Keratinocyte (primary cell): Measurements from ENCODE around the gene NOX4. TPM values are rescaled to one million over a fixed set of nuclear protein-coding genes. Genes with fewer than 3 reads are reported as not detected.
"Not testable (repeated sequence)": the region's sequence is repeated elsewhere in the genome, so short reads cannot be mapped to it uniquely, and the experiment has no call there.

Experiments used
- DNase-seq: peaks from one replicate; pipeline ENCODE4 v3.0.0-alpha.2; 2011; ENCODE audit warnings: low read depth, missing footprints, low spot score
- FAIRE-seq: peaks from 2 replicates; lab custom pipeline; 2011; peaks lifted over from hg19 to GRCh38; lab: Jason Lieb, UNC
- H2AFZ ChIP-seq: 2 replicates; pipeline ENCODE4 v1.6.0; 2012; ENCODE audit warnings: low read length, control low read depth, inconsistent platforms; ENCODE audit not compliant: control insufficient read depth
- H3K27ac ChIP-seq: 2 replicates; pipeline ENCODE4 v1.5.1; 2011; ENCODE audit warnings: low read length; ENCODE audit not compliant: control insufficient read depth, insufficient read depth
- H3K27me3 ChIP-seq: 3 replicates; pipeline ENCODE4 v1.6.0; 2011; ENCODE audit warnings: low read length; ENCODE audit not compliant: control insufficient read depth, insufficient read depth; ENCODE audit errors: extremely low read depth
- H3K36me3 ChIP-seq, 2 experiments: 2 replicates in 1 of 2; 3 replicates in 1 of 2; pipeline ENCODE4 v1.5.1; 2011; ENCODE audit warnings: low read length in 2 of 2, mild to moderate bottlenecking in 1 of 2; ENCODE audit not compliant: control insufficient read depth in 2 of 2, insufficient read depth in 2 of 2; ENCODE audit errors: extremely low read depth in 1 of 2
- H3K4me1 ChIP-seq: 3 replicates; pipeline ENCODE4 v1.5.1; 2011; ENCODE audit warnings: low read length; ENCODE audit not compliant: control insufficient read depth, insufficient read depth; ENCODE audit errors: extremely low read depth
- H3K4me2 ChIP-seq: 3 replicates; pipeline ENCODE4 v1.6.0; 2011; ENCODE audit warnings: low read depth, low read length; ENCODE audit not compliant: control insufficient read depth, insufficient read depth; ENCODE audit errors: extremely low read depth
- H3K4me3 ChIP-seq, 3 experiments: fragments of 200-600 bp in 1 of 3; sonication (generic) in 1 of 3; 2 replicates in 2 of 3; 3 replicates in 1 of 3; pipeline ENCODE4 v1.5.1; 2011 to 2016; ENCODE audit warnings: low read length in 3 of 3, mild to moderate bottlenecking in 3 of 3, control low read depth in 2 of 3, inconsistent platforms in 1 of 3, low read depth in 1 of 3, mixed read lengths in 1 of 3, mixed run types in 1 of 3, moderate library complexity in 1 of 3; ENCODE audit not compliant: control insufficient read depth in 2 of 3, insufficient read depth in 2 of 3; ENCODE audit errors: extremely low read depth in 1 of 3
- H3K79me2 ChIP-seq: 2 replicates; pipeline ENCODE4 v1.6.0; 2012; ENCODE audit warnings: low read length; ENCODE audit not compliant: control insufficient read depth, insufficient read depth
- H3K9ac ChIP-seq: 3 replicates; pipeline ENCODE4 v1.6.0; 2011; ENCODE audit warnings: low read length; ENCODE audit not compliant: control insufficient read depth, insufficient read depth; ENCODE audit errors: extremely low read depth
- H3K9me1 ChIP-seq: 3 replicates; pipeline ENCODE4 v1.6.0; 2011; ENCODE audit warnings: low read length; ENCODE audit not compliant: control insufficient read depth, insufficient read depth; ENCODE audit errors: extremely low read depth
- H3K9me3 ChIP-seq: 2 replicates; pipeline ENCODE4 v1.5.1; 2012; ENCODE audit warnings: low read depth, low read length; ENCODE audit not compliant: control insufficient read depth
- H4K20me1 ChIP-seq: 3 replicates; pipeline ENCODE4 v1.6.0; 2011; ENCODE audit warnings: low read length; ENCODE audit not compliant: control insufficient read depth, insufficient read depth; ENCODE audit errors: extremely low read depth
- EZH2 ChIP-seq: IDR thresholded peaks from one replicate; pipeline ENCODE4 v1.6.1; 2012; ENCODE audit warnings: inconsistent platforms, mild to moderate bottlenecking, low read length, moderate library complexity
- dilution Hi-C: fragments of 300-500 bp; cut with MboI; formaldehyde crosslinking; loops from one replicate; pipeline ENCODE4 v1.7.0; 2020; ENCODE audit warnings: low sequenced_read_pairs; ENCODE audit not compliant: extremely low pct_ligation_motif_present
- polyA plus RNA-seq, 5 experiments: library from polyadenylated mRNA; depleted of rRNA in 3 of 5; stranded (reverse) in 3 of 5; stranded (forward) in 1 of 5; unstranded in 1 of 5; fragments of >200 nt; gene quantifications; 1 replicate in 1 of 5; 2 replicates in 3 of 5; 3 replicates in 1 of 5; pipeline versions ENCODE4 v1.2.1 to v1.2.3, GENCODE V29; 2011 to 2012; ENCODE audit warnings: missing spikeins in 2 of 5, low read depth in 1 of 5, low replicate concordance in 1 of 5

The NOX4 gene
- polyA plus RNA-seq, 1 donor (not counting 4 experiments of a cell fraction or from before 2014, with no cell fraction given) = not detected

GRCh38 chr11:89293965-89294679, 197.1 kb downstream of the NOX4 start:
- Histone ChIP-seq H3K36me3 (no peaks in the 10 kb centered on the region), H3K9me3 (no peaks in the 10 kb centered on the region), H3K9me1 (no peaks in the 10 kb centered on the region), H3K27me3 (no peaks in the 10 kb centered on the region), H4K20me1 (no peaks in the 10 kb centered on the region), H3K27ac (no peak overlapping the region), H2AFZ (peak overlapping the region; percentile 37), H3K9ac (no peak overlapping the region), H3K4me1 (no peaks in the 10 kb centered on the region), H3K4me3 (peak overlapping the region in 1 of 3 experiments; percentile 20), H3K79me2 (no peaks in the 10 kb centered on the region), H3K4me2 (peak overlapping the region; percentile 37)
- dilution Hi-C loops = no loop called here
- no peak for DNase-seq
- no peak for TF ChIP-seq EZH2
- no peak for FAIRE-seq

DNA sequence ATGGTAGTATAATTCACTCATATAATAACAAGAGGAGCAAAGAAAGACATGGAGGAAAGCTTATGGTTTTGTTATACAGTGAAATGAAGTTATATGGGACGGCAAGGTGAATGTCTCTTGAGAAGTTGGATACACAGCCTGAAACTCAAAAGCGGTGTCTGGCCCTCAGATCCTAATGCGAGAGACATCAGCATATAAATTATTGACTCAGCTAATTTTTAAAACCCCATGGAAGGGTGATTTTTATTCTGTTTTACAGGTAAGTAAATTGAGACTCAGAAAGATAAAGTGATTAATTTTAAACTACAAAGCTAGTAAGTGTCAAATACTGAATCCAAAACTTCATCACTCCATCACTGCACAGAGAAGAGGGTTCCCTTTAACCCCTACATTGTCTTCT, 203.2 kb downstream of the NOX4 start:
- H3K4me1 ChIP-seq, dilution Hi-C loops, FAIRE-seq, H4K20me1 ChIP-seq, H3K9me3 ChIP-seq, H3K79me2 ChIP-seq, H3K4me2 ChIP-seq, H3K9me1 ChIP-seq, H3K9ac ChIP-seq, H2AFZ ChIP-seq, H3K4me3 ChIP-seq, DNase-seq, H3K27ac ChIP-seq, H3K27me3 ChIP-seq, H3K36me3 ChIP-seq: not testable (repeated sequence)

DNA sequence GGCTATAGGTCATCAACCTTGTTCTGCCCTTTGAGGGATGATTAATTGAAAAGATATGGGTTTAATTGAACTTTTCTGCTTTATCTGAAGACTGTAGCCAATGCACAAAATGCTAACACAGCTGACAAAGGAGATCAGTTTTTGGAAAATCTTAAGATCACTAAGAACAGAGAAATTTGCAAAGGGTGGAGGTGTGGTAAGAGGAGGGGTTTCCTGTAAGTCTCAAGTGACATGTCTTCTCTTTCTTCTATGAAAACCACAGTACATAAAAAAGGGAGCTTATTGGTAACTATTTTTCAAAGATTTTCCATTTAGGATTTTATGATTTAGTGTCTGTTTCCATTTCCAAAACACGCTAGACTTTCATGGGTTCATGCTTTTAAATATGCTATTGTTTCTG, 204.6 kb downstream of the NOX4 start:
- H3K4me3 ChIP-seq, H3K36me3 ChIP-seq, H3K9ac ChIP-seq, H3K4me1 ChIP-seq, H3K27ac ChIP-seq, H3K4me2 ChIP-seq, H3K27me3 ChIP-seq, H2AFZ ChIP-seq, H3K9me3 ChIP-seq, FAIRE-seq, H3K79me2 ChIP-seq, dilution Hi-C loops, H3K9me1 ChIP-seq, DNase-seq, H4K20me1 ChIP-seq: not testable (repeated sequence)

GRCh38 chr11:89281032-89281677, 210.0 kb downstream of the NOX4 start:
- dilution Hi-C loops, H2AFZ ChIP-seq, H3K79me2 ChIP-seq, H3K9me1 ChIP-seq, H3K27ac ChIP-seq, H3K36me3 ChIP-seq, H3K9ac ChIP-seq, FAIRE-seq, H3K4me1 ChIP-seq, H3K4me3 ChIP-seq, DNase-seq, H3K4me2 ChIP-seq, H3K27me3 ChIP-seq, H3K9me3 ChIP-seq, H4K20me1 ChIP-seq: not testable (repeated sequence)
